A549 (cell line): ENCODE measurements around the gene TSGA10IP. TPM values are rescaled to one million over a fixed set of nuclear protein-coding genes. Genes with fewer than 3 reads are reported as not detected.

ENCODE experiments used
- ATAC-seq, 2 experiments: fragments of 200-7000 bp in 1 of 2; fragments of >200 bp in 1 of 2; cut with Nextera tagmentation in 1 of 2; cut with Tn5 transposase in 1 of 2; 3 replicates each; pipeline versions ENCODE4 v1.8.0 to v1.9.1; 2018 to 2020; ENCODE audit warnings: mild to moderate bottlenecking in 1 of 2, moderate library complexity in 1 of 2
- CTCF ChIA-PET: fragments of 300-600 bp; sonication (Branson Sonifier 250); formaldehyde crosslinking; extraction: SDS; loops from one replicate; lab custom pipeline; 2021; ENCODE audit warnings: antibody characterized with exemption, inconsistent platforms; lab: Yijun Ruan, JAX
- POLR2A ChIA-PET: fragments of 350-600 bp; formaldehyde crosslinking; extraction: SDS; loops from one replicate; lab custom pipeline; 2021; ENCODE audit warnings: antibody characterized with exemption, inconsistent platforms; lab: Yijun Ruan, JAX
- DNase-seq, 2 experiments: peaks; one replicate each; pipeline versions ENCODE4 v3.0.0 to v3.0.0-alpha.2; 2011 to 2016; ENCODE audit warnings: low read depth in 1 of 2, low spot score in 1 of 2
- FAIRE-seq: peaks from 2 replicates; lab custom pipeline; 2011; peaks lifted over from hg19 to GRCh38; lab: Jason Lieb, UNC
- H3K27ac ChIP-seq, 2 experiments: fragments of >200 bp; sonication (Bioruptor Twin); formaldehyde crosslinking; 3 replicates each; pipeline ENCODE4 v1.5.1; 2016 to 2017
- H3K4me1 ChIP-seq: fragments of >200 bp; sonication (Bioruptor Twin); formaldehyde crosslinking; 3 replicates; pipeline ENCODE4 v1.6.1; 2016
- H3K4me2 ChIP-seq: fragments of >200 bp; sonication (Bioruptor Twin); formaldehyde crosslinking; 3 replicates; pipeline ENCODE4 v1.6.1; 2016
- H3K4me3 ChIP-seq: fragments of >200 bp; sonication (Bioruptor Twin); formaldehyde crosslinking; 3 replicates; pipeline ENCODE4 v1.5.1; 2016
- H3K9me3 ChIP-seq: fragments of >200 bp; sonication (Bioruptor Twin); formaldehyde crosslinking; 3 replicates; pipeline ENCODE4 v1.6.1; 2016
- BCL3 ChIP-seq: fragments of >200 bp; sonication (Bioruptor Twin); formaldehyde crosslinking; IDR thresholded peaks from 3 replicates; pipeline ENCODE4 v1.6.1; 2016
- BHLHE40 ChIP-seq: IDR thresholded peaks from 2 replicates; pipeline ENCODE4 v1.6.1; 2012; ENCODE audit warnings: low read depth, low read length, inconsistent platforms
- CBX2 ChIP-seq: fragments of 200-600 bp; sonication (generic); IDR thresholded peaks from 2 replicates; pipeline ENCODE4 v1.6.1; 2016; ENCODE audit warnings: low read depth, mild to moderate bottlenecking, borderline replicate concordance
- HDAC2 ChIP-seq: fragments of 200-600 bp; sonication (generic); IDR thresholded peaks from 2 replicates; pipeline ENCODE4 v1.6.1; 2016
- JUN ChIP-seq, 2 experiments: fragments of >200 bp; sonication (Bioruptor Twin); formaldehyde crosslinking; IDR thresholded peaks; 2 replicates in 1 of 2; 3 replicates in 1 of 2; pipeline ENCODE4 v1.6.1; 2016 to 2017
- KDM1A ChIP-seq: fragments of 200-600 bp; sonication (generic); IDR thresholded peaks from 2 replicates; pipeline ENCODE4 v1.6.1; 2016; ENCODE audit warnings: low read depth, mild to moderate bottlenecking
- KDM5A ChIP-seq: fragments of 200-600 bp; sonication (generic); IDR thresholded peaks from 2 replicates; pipeline ENCODE4 v1.6.1; 2016; ENCODE audit warnings: antibody characterized with exemption, mild to moderate bottlenecking
- MYC ChIP-seq: IDR thresholded peaks from 2 replicates; pipeline ENCODE4 v1.6.1; 2012; ENCODE audit warnings: mild to moderate bottlenecking, inconsistent platforms, low read length, improper control_type of control experiment, borderline replicate concordance
- NR3C1 ChIP-seq: fragments of >200 bp; sonication (Bioruptor Twin); formaldehyde crosslinking; IDR thresholded peaks from 3 replicates; pipeline ENCODE4 v1.6.1; 2017
- PHF8 ChIP-seq: fragments of 200-600 bp; sonication (generic); IDR thresholded peaks from 2 replicates; pipeline ENCODE4 v1.6.1; 2016; ENCODE audit warnings: low read depth, mild to moderate bottlenecking, antibody characterized with exemption, moderate library complexity, borderline replicate concordance
- POLR2A ChIP-seq: IDR thresholded peaks from 2 replicates; pipeline ENCODE4 v1.6.1; 2012; ENCODE audit warnings: mild to moderate bottlenecking, low read length
- REST ChIP-seq: fragments of 200-600 bp; sonication (generic); IDR thresholded peaks from 2 replicates; pipeline ENCODE4 v1.6.1; 2016; ENCODE audit warnings: antibody characterized with exemption, mild to moderate bottlenecking, moderate library complexity
- ZNF302 ChIP-seq: fragments of 250-450 bp; sonication (Bioruptor Pico); IDR thresholded peaks from 2 replicates; pipeline ENCODE4 v1.9.0; 2021; ENCODE audit warnings: inconsistent platforms, mild to moderate bottlenecking, moderate library complexity
- WGBS: methylation state at CpG from one replicate; pipeline ENCODE4 v1.1.6; 2017; ENCODE audit errors: missing lambda C conversion rate; 5-methylcytosine and 5-hydroxymethylcytosine counted together
- polyA plus RNA-seq, 4 experiments: library from polyadenylated mRNA; depleted of rRNA in 3 of 4; stranded (reverse); fragments of >200 nt; fragmentation: RNase III in 1 of 4; extraction: RNeasy Plus Mini Kit Qiagen cat#74134 plus additional on column Dnase treatment in 1 of 4; gene quantifications; 2 replicates in 3 of 4; 3 replicates in 1 of 4; pipeline ENCODE4 v1.2.3, GENCODE V29; 2011 to 2017
- TF ChIP-seq, protein P1 (sequence below): IDR thresholded peaks from 2 replicates; pipeline ENCODE4 v1.6.1; 2012

Gene TSGA10IP
- polyA plus RNA-seq, 2 of the 4 experiments (the other 2 are of a cell fraction) = not detected

DNA sequence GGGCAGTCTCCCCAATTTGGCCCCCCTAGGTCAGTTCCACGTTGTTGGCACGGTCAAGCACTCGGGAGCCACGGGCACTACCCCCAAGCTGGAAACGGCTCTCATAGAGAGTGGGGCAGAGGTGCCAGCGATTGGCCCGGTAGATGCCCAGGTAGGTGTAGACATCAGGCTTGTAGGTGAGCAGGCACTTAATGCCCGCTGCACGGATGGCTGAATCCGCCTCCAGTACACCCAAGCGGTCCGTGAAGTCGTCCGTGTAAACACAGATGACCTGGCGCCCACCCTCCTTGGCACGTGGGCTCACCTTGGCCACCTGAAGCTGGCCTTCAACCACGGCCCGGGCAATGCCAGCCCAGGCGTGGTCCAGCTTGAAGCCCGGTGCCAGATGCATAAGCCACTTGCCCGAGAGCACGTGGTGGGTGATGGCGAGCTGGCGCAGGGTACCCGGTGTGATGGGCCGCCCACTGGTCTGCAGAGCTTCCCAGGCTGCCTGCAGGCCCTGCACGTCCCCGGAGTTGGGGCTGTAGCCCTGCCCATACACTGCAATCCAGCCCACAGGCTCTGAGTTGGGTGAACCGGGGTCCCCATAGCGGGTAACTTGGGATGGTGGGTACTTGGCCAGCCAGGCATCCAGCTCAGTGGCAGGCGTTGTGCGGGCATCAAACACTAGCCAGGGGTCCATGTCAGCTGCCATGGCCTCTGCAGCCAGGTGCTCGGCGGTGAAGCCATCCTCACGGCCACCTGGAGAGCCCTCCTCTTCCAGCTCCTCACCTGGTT, 27.7 kb upstream of the TSGA10IP start (continued):
- TF ChIP-seq REST (no peak), BHLHE40 (no peak), MYC (no peak)

- Histone ChIP-seq H3K4me3 (peak within 1 kb of the TSS; percentile 97), H3K4me2 (peak within 1 kb of the TSS; percentile 98), H3K9me3 (no peaks in the 10 kb centered on the region), H3K27ac (peak within 1 kb of the TSS; percentile 95 to 100), H3K4me1 (peaks cover 51% of the 10 kb centered on the region)
- WGBS = 8% methylated on average over 28 of the region's 77 CpGs
- DNase-seq (peak in 1 of 2 experiments; percentile 62), FAIRE-seq (no peak), ATAC-seq (peak; percentile 5 to 40; a peak in 5 of 6 replicates)
- TF ChIP-seq, protein P1, sequence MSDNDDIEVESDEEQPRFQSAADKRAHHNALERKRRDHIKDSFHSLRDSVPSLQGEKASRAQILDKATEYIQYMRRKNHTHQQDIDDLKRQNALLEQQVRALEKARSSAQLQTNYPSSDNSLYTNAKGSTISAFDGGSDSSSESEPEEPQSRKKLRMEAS = peak; percentile 34; the same call in 1 of the 2 replicates
- TF ChIP-seq PHF8 (peak; percentile 86; the same call in 1 of the 2 replicates), ZNF302 (no peak), KDM1A (peak; percentile 92), HDAC2 (peak; percentile 71), POLR2A (peak; percentile 87), CBX2 (no peak), REST (peak; percentile 63), NR3C1 (no peak), BCL3 (peak; percentile 84), KDM5A (no peak), JUN (IDR thresholded peaks at IDR 0.05) (peak in 1 of 2 experiments; percentile 87; a peak in 4 of 5 replicates)
- CTCF ChIA-PET = interaction anchor here (1.2 to 31.6 kb wide), 2 partner anchors 25 to 48 kb away, joined by 3 to 618 read pairs; partner anchors contain the start of genes CCDC85B, FIBP and FOSL1
- POLR2A ChIA-PET = interaction anchor here (1.0 to 1.9 kb wide), 6 partner anchors 16 to 30 kb away, joined by 3 to 7 read pairs (median 5); partner anchors contain the start of genes CCDC85B, FIBP and FOSL1
Observed at GRCh38 chr11:65918211-65919140, 26.8 kb upstream of the TSGA10IP start, which contains the start of gene C11orf68. Gene C11orf68, minus strand, starts transcription at chr11:65919062. Its CDS starts 31 bp downstream, at chr11:65919031.
